ENCODE measurements around the gene DPP3. TPM values are rescaled to one million over a fixed set of nuclear protein-coding genes. Genes with fewer than 3 reads are reported as not detected.

DPP3 gene
- total RNA-seq, 1 experiment from 2014 or later = 224 TPM

DNA sequence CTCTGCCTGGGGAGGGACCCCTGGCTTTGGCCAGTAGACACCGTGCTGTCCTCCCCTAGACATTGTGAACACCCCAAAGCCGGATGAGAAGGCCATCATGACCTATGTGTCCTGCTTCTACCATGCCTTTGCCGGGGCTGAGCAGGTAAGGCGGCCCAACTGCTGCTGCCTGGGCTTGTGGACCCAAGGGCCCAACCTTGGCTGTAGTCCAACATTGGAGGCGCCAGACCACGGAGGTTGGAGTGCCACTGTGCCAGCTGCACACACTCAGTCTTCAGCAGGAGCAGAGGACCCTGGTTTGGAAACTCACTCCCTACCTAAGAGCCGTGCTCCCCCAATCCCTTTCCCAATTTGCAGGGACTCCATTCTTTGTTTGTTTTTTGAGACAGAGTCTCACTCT lies 75.9 kb downstream of the DPP3 start:
- no peak for DNase-seq (ENCODE audit: low spot score)

GRCh38 chr11:66557733-66558326 lies 77.6 kb downstream of the DPP3 start:
- no peak for DNase-seq (ENCODE audit: low spot score)

Small RNA genes lying within 50 kb of the gene (small RNA-seq; reads per million reads assigned to genes)
- not detected for gene RF00416

Other genes with a start within 250 kb of the DPP3 start
- gene KLC2, start 222.7 kb upstream of the DPP3 start, total RNA-seq (2014; rRNA removed; shearing (Covaris generic)) = 14.4 and 17.8 TPM in 2 replicates
- gene RAB1B, start 211.8 kb upstream of the DPP3 start, total RNA-seq (2014; rRNA removed; shearing (Covaris generic)) = 357 and 380 TPM in 2 replicates
- gene CNIH2, start 202.3 kb upstream of the DPP3 start, total RNA-seq (2014; rRNA removed; shearing (Covaris generic)) = 0.21 and 0.99 TPM in 2 replicates
- gene YIF1A, start 191.3 kb upstream of the DPP3 start, total RNA-seq (2014; rRNA removed; shearing (Covaris generic)) = 286 and 299 TPM in 2 replicates
- gene TMEM151A, start 188.5 kb upstream of the DPP3 start, total RNA-seq (2014; rRNA removed; shearing (Covaris generic)) = 0.05 and 0.08 TPM in 2 replicates
- gene CD248, start 163.4 kb upstream of the DPP3 start, total RNA-seq (2014; rRNA removed; shearing (Covaris generic)) = not detected in 2 replicates
- 18.8 and 21.0 TPM in 2 replicates for gene RIN1, start 144.0 kb upstream of the DPP3 start, total RNA-seq (2014; rRNA removed; shearing (Covaris generic))
- gene BRMS1, start 135.3 kb upstream of the DPP3 start, total RNA-seq (2014; rRNA removed; shearing (Covaris generic)) = 74.9 and 92.2 TPM in 2 replicates
- gene B4GAT1, start 132.8 kb upstream of the DPP3 start, total RNA-seq (2014; rRNA removed; shearing (Covaris generic)) = 26.8 and 30.5 TPM in 2 replicates
- gene SLC29A2, start 108.7 kb upstream of the DPP3 start, total RNA-seq (2014; rRNA removed; shearing (Covaris generic)) = 40.3 and 44.9 TPM in 2 replicates
- not detected in 2 replicates for gene NPAS4, start 59.4 kb upstream of the DPP3 start, total RNA-seq (2014; rRNA removed; shearing (Covaris generic))
- gene MRPL11, start 41.6 kb upstream of the DPP3 start, total RNA-seq (2014; rRNA removed; shearing (Covaris generic)) = 122 and 128 TPM in 2 replicates
- 15.9 and 17.9 TPM in 2 replicates for gene PELI3, start 13.5 kb upstream of the DPP3 start, total RNA-seq (2014; rRNA removed; shearing (Covaris generic))
- 39.7 and 41.4 TPM in 2 replicates for gene BBS1, start 30.2 kb downstream of the DPP3 start, total RNA-seq (2014; rRNA removed; shearing (Covaris generic))
- gene ZDHHC24, start 65.6 kb downstream of the DPP3 start, total RNA-seq (2014; rRNA removed; shearing (Covaris generic)) = 28.1 and 35.0 TPM in 2 replicates
- gene ACTN3, start 66.5 kb downstream of the DPP3 start, total RNA-seq (2014; rRNA removed; shearing (Covaris generic)) = not detected in 2 replicates
- not detected in 2 replicates for gene CTSF, start 88.2 kb downstream of the DPP3 start, total RNA-seq (2014; rRNA removed; shearing (Covaris generic))
- gene CCDC87, start 112.6 kb downstream of the DPP3 start, total RNA-seq (2014; rRNA removed; shearing (Covaris generic)) = 0.79 and 1.3 TPM in 2 replicates
- gene CCS, start 112.8 kb downstream of the DPP3 start, total RNA-seq (2014; rRNA removed; shearing (Covaris generic)) = 43.5 and 45.5 TPM in 2 replicates
- gene RBM14, start 136.2 kb downstream of the DPP3 start, total RNA-seq (2014; rRNA removed; shearing (Covaris generic)) = 94.0 and 95.6 TPM in 2 replicates
- 93.9 and 102 TPM in 2 replicates for gene RBM4, start 158.3 kb downstream of the DPP3 start, total RNA-seq (2014; rRNA removed; shearing (Covaris generic))
- 22.5 and 24.5 TPM in 2 replicates for gene RBM4B, start 197.5 kb downstream of the DPP3 start, total RNA-seq (2014; rRNA removed; shearing (Covaris generic))
- gene SPTBN2, start 248.8 kb downstream of the DPP3 start, total RNA-seq (2014; rRNA removed; shearing (Covaris generic)) = 28.4 and 30.9 TPM in 2 replicates

All from HT-29 (cell line).